ENCODE results near the gene ZNF436. TPM values are rescaled to one million over a fixed set of nuclear protein-coding genes. Genes with fewer than 3 reads are reported as not detected.

The ZNF436 gene
- total and polyA plus RNA-seq, 2 of the 13 experiments (the other 11 are each of a cell fraction or from before 2014, with no cell fraction given), result 4.3 to 9.9 TPM

GRCh38 chr1:23368562-23369334 lies 888 bp downstream of the ZNF436 start (continued):
- no peak; the same call in 1 of the 2 replicates for TF ChIP-seq BCL3 (CRISPR knock-in tag; IDR thresholded peaks at IDR 0.05)
- TF ChIP-seq ARNT2 (CRISPR knock-in tag; IDR thresholded peaks at IDR 0.05; ENCODE audit: low read depth), result peak; percentile 77; the same call in 1 of the 2 replicates
- peak; percentile 62; the same call in 1 of the 2 replicates for TF ChIP-seq ZNF354B (CRISPR knock-in tag; IDR thresholded peaks at IDR 0.05)
- 0 out of 2 replicates have a peak, but pooled peaks have one; percentile 23 for TF ChIP-seq NCOA1 (CRISPR knock-in tag; IDR thresholded peaks at IDR 0.05)

DNA sequence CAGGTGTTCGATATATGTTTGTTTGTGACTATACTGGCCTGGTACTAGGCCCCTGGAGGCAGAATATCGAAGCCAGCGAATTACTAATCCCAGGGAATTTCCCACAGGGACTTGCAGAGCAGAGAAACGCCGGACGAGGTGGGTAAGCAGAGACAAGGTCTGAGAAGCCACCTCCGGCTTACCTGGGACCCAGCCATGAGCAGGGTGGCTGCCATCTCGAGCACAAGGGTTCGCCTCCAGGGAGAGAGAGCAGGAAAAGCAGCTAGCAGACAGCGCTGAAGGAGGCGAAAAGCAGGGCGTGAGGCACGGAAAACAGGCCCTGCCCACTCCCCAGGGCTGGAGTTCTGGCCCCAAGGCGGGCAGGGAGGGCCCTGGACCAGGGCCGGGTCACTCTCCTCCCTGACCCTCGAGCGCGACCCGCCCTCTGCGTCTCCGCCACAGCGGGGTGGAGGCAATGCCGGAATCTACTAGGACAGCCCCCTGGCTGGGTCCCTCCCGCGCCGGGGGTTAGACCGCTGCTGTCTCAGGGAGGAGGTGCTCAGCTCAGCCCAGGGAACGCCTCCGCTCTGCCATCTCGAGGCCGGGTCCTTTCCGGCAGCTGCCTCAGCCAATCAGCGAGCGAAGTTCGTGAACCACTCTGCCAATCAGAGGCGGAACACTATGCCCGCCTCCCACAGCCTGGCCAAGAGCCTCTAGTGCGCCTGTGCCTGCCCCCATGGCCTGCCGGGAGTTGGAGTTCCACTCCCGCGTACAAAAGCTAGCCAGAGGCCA lies 1.7 kb downstream of the ZNF436 start:
- peaks cover 1% of the 10 kb centered on the region in 2 experiments; a peak in 3 of 5 replicates for H3K36me3 ChIP-seq (replicated peaks in 1 of 2; ENCODE audit: control insufficient read depth in 1 of 2, insufficient read depth in 2 of 2, low read length in 2 of 2)
- WGBS (ENCODE audit: low lambda C conversion rate), result 0% methylated on average over 16 of the region's 41 CpGs
- FAIRE-seq (peak; percentile 97), DNase-seq (ENCODE audit: low spot score) (peak; percentile 97), ATAC-seq (peak; percentile 92)
- H3K9ac ChIP-seq (ENCODE audit: insufficient read depth, low read depth, low read length), result peak overlapping the region; percentile 96
- CTCF ChIA-PET (ENCODE audit: low intra/inter-chr PET ratio, low total read pairs), result no interaction called here
- in situ Hi-C loops (cut with HindIII; ENCODE audit: extremely low pct_ligation_motif_present, low pct_unique_long_range_greater_than_20kb) (no loop called here), intact Hi-C loops (cut with micrococcal nuclease; ENCODE audit: unreplicated experiment) (loop anchor here (2.0 to 10.0 kb wide), 3 partner anchors 23 to 1017 kb away; partner anchors contain the start of genes E2F2 and HNRNPR)
- H2AFZ ChIP-seq (ENCODE audit: low read length), result peak overlapping the region; percentile 85
- peaks cover 30% of the 10 kb centered on the region for H3K79me2 ChIP-seq (ENCODE audit: insufficient read depth, low read length)
- H3K4me1 ChIP-seq (ENCODE audit: insufficient read depth, low read length), result peaks cover 34% of the 10 kb centered on the region
- TSS peak; percentile 47 for BruUV-seq (replicated peaks)
- H3K27me3 ChIP-seq (ENCODE audit: control insufficient read depth in 1 of 2, insufficient read depth in 2 of 2, low read length in 2 of 2), result no peaks in the 10 kb centered on the region; a peak in 1 of 5 replicates
- peak overlapping the region; percentile 97 for H3K4me2 ChIP-seq (ENCODE audit: low read depth, low read length)
- peak overlapping the region; percentile 96 for H3K27ac ChIP-seq (ENCODE audit: extremely low read length, insufficient read depth, low read length)
- POLR2A ChIA-PET, result interaction anchor here (0.5 to 3.5 kb wide), 17 partner anchors 9 to 323 kb away, joined by 3 to 130 read pairs (median 5); partner anchors contain the start of genes ASAP3, HNRNPR, RPL11 and TCEA3
- H3K9me3 ChIP-seq (ENCODE audit: low read length), result no peaks in the 10 kb centered on the region
- H3K4me3 ChIP-seq (replicated peaks in 1 of 3; ENCODE audit: insufficient read depth in 1 of 3, low read depth in 2 of 3, low read length in 3 of 3), result peak overlapping the region; percentile 92 to 99 (median 93)
- H4K20me1 ChIP-seq (ENCODE audit: insufficient read depth, low read length), result no peaks in the 10 kb centered on the region
- TF ChIP-seq HNF1B (CRISPR knock-in tag; IDR thresholded peaks at IDR 0.05) (no peak), ZNF703 (CRISPR knock-in tag; IDR thresholded peaks at IDR 0.05; ENCODE audit: borderline replicate concordance) (no peak), ZNF451 (CRISPR knock-in tag; IDR thresholded peaks at IDR 0.05) (peak; percentile 37; the same call in 1 of the 2 replicates), ZBTB10 (CRISPR knock-in tag; IDR thresholded peaks at IDR 0.05; ENCODE audit: borderline replicate concordance) (no peak), POLR2AphosphoS5 (IDR thresholded peaks at IDR 0.05; ENCODE audit: low read depth, low read length) (peak; percentile 69), CENPT (CRISPR knock-in tag; IDR thresholded peaks at IDR 0.05; ENCODE audit: low read depth) (no peak)
- TF ChIP-seq, protein P1, sequence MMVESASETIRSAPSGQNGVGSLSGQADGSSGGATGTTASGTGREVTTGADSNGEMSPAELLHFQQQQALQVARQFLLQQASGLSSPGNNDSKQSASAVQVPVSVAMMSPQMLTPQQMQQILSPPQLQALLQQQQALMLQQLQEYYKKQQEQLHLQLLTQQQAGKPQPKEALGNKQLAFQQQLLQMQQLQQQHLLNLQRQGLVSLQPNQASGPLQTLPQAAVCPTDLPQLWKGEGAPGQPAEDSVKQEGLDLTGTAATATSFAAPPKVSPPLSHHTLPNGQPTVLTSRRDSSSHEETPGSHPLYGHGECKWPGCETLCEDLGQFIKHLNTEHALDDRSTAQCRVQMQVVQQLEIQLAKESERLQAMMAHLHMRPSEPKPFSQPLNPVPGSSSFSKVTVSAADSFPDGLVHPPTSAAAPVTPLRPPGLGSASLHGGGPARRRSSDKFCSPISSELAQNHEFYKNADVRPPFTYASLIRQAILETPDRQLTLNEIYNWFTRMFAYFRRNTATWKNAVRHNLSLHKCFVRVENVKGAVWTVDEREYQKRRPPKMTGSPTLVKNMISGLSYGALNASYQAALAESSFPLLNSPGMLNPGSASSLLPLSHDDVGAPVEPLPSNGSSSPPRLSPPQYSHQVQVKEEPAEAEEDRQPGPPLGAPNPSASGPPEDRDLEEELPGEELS (CRISPR knock-in tag; IDR thresholded peaks at IDR 0.05), result peak; percentile 52; the same call in 1 of the 2 replicates

All from HepG2 (cell line).